HG03354 (cell line): ENCODE measurements around the gene CLASP1.
"Not testable (repeated sequence)": the region's sequence is repeated elsewhere in the genome, so short reads cannot be mapped to it uniquely, and the experiment has no call there.

Source experiments
- ATAC-seq: cut with Tn5 transposase; IDR thresholded peaks from one replicate; pipeline ENCODE4 v1.9.1; 2021; ENCODE audit warnings: mild to moderate bottlenecking; ENCODE audit not compliant: unreplicated experiment, poor library complexity, severe bottlenecking

CLASP1 gene

DNA sequence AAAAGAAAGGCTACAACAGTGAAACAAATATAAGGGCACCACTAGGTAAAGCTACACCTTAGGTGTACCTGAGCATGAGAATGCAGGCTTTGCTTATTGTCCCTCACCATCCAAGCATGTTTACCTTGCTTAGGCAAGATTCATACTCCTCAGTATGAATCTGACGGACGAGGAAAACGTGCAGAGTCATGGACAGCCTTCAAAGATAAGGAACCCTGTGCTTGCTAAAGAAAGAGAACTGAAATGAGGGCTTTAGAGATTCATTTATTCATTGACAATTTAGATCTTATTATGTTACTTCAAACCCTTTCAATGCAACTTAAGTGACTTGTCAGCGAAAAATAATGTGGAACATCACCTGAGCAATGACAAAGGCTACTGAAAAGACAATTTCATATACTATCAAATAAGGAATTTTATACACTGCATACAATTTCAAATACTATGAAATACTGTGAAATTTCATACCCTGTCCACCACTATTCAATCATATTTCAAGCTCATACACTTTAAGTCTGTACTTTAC lies 21.7 kb downstream of the CLASP1 start:
- no peak for ATAC-seq

- ATAC-seq, result no peak
Observed at GRCh38 chr2:121626777-121627524, 22.3 kb downstream of the CLASP1 start.

- ATAC-seq, result no peak
Observed at GRCh38 chr2:121625953-121626352, 23.3 kb downstream of the CLASP1 start.

DNA sequence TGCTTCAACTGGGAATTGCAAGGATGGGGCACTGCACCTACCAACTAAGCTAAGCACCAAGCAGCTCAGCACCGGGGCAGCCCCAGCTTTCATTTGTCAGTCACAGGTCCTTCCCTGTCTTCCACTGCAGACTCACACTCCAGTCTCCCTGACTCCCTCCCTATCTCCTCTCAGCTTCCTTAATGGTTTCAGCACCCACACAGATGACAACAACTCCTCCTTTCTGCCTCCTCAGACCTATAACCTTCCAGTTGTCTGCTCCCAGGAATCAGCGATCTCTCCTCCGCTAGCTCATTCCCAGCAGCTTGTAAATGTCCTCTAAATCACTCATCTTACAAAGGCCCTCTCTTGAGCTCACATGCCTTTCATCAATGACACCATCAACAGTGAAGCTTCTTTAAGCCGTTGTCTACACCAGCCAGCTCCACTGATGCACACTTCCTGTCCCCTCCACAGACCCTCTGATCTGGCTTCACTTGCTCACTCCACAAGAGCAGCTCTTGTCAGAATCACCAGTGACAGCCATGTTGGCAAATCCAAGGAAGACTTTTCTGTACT lies 32.1 kb downstream of the CLASP1 start:
- peak; percentile 78 for ATAC-seq

DNA sequence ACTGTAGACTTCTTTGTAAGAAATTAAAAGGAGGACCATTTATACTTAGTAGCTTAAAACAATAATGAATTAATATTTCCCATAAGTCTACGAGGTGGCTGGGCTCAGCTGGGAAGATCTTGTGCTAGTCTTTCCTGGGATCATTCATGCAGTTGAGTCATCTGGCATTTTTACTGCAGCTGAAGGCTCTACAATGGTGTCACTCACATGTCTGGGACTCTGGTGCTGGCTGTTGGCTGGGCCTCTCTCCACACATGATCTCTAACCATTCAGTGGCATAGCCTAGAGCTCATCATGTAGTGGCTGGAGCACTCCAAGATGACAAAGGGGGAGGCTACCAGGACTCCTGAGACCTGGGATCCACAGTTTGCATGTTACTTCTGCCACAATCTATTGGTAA lies 35.5 kb downstream of the CLASP1 start:
- no peak for ATAC-seq

DNA sequence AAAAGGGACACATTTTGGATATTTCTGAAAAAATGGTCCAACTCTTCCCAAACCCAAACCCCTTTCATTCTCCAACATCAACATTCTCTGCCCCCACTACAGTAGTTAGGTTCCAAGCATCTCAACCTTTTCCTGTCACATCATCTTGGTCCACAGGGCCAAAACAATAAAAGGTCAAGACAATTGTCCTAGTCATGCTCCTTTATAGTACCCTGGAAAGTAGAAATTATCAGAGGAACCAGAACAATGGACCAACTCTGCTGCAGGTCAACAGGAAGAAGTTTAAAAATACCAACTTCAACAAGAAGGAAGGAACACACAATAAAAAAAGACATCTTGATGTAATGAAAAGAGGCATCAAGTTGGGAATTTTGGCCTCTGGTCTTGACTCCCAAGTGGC lies 36.1 kb downstream of the CLASP1 start:
- no peak for ATAC-seq

GRCh38 chr2:121611730-121612705 lies 37.2 kb downstream of the CLASP1 start:
- no peak for ATAC-seq

- ATAC-seq, result not testable (repeated sequence)
Observed at GRCh38 chr2:121611048-121611649, 38.1 kb downstream of the CLASP1 start.

DNA sequence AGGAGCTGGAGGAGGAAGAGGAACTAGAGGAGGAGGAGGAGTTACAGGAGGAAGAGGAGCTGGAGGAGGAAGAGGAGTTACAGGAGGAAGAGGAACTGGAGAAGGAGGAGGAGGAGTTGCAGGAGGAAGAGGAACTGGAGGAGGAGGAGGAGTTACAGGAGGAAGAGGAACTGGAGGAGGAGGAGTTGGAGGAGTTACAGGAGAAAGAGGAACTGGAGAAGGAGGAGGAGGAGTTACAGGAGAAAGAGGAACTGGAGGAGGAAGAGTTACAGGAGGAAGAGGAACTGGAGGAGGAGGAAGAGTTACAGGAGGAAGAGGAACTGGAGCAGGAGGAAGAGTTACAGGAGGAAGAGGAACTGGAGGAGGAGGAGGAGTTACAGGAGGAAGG lies 38.8 kb downstream of the CLASP1 start:
- not testable (repeated sequence) for ATAC-seq

DNA sequence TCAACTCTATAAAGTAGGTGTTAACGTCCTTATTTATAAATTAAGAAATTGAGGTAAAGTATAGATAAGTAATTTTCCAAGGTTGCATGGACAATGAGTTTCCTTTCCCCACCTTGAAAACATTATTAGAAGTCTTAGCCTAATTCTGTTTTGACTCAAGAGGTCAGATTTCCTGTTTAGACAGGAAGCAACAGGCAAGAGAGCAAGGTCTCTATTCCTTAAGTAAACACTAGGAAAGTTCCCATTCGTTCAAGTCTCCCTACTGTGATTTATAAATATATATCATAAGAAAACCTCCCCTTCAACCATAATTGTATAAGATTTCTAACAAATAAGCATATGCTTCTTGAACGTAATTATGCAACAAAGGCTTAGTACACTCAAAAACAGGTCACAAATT lies 40.3 kb downstream of the CLASP1 start:
- no peak for ATAC-seq

DNA sequence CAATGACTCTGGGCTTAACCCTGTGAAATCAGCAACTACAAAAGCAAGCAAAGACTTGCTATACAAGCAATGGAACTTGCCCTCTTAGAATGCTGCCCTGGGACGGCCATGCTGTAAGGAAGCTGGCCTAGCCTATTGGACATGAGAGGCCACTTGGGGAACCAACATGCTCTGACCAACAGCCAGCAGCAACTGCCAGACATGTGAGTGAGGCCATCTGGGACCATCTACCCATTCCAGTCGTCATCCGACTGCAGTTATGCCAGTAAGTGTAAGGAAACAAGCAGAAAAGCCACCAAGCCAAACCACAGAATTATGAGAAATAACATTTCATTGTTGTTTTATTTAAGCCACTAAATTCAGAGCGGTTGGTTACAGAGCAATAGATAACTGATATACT lies 40.9 kb downstream of the CLASP1 start:
- no peak for ATAC-seq

DNA sequence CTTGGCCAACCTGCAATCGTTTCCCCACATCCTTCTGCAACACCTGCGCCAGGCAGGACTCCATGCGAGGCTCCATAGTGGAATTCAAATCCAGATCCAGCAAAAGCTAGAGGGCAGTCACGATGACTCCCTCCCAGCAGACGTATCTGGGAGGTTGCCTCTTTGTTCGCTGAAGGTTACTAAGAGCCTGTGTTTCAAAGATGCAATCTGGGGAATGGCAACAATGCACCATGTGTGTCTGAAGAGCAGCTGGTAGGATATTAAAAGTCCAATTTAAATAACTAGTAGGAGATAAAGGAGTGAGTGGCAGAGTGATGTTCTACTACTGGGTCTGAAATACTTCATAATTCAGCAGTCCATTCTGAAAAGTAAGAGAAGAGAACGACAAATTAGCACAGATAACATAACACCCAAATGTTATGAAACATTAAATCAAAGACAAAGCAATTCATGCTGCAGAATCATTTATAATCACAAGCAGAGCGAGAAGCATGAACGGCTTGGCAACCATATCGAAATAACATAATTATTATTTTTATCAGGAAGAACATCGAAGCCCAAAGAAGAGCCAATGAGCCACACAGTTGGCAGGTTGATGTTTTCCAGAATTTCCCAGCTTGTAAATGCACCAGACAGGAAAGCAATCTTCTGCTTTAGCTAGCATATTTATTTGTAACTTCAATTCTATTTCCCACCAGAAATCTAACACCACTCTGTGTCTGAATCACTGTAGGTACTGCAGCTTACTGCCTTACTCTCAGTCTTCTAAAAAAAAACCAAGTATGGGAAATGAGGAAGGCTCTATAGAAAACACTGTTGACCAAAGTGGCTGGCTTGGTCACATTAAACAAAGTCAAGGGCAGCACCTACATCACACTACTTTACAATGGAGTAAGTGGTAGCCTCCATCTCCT lies 43.2 kb downstream of the CLASP1 start:
- ATAC-seq, result no peak

DNA sequence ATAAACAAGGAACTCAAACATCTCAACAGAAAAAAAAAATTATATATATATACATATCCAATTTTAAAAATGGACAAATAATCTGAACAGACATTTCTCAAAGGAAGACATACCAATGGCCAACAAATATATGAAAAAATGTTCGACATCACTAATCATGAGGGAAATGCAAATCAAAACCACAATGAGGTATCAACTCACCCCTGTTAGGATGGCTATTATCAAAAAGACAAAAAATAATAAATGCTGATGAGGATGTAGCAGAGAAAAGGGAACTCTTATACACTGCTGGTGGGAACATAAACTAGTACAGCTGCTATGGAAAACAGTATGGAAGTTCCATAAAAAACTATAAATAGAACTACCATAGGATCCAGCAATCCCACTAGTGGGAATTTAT lies 46.1 kb downstream of the CLASP1 start:
- ATAC-seq, result no peak

GRCh38 chr2:121599963-121600651 lies 49.2 kb downstream of the CLASP1 start:
- ATAC-seq, result peak; percentile 54

GRCh38 chr2:121598087-121598486 lies 51.2 kb downstream of the CLASP1 start:
- ATAC-seq, result peak; percentile 33

- ATAC-seq, result peak; percentile 70
Observed at GRCh38 chr2:121596221-121597080, 52.8 kb downstream of the CLASP1 start.
